ENCODE measurements around the gene CRISPLD2. TPM values are rescaled to one million over a fixed set of nuclear protein-coding genes. Genes with fewer than 3 reads are reported as not detected.

Gene CRISPLD2
- total RNA-seq, 4 donors from 2014 or later, result 19.6 to 319 (median 84.3) TPM

DNA sequence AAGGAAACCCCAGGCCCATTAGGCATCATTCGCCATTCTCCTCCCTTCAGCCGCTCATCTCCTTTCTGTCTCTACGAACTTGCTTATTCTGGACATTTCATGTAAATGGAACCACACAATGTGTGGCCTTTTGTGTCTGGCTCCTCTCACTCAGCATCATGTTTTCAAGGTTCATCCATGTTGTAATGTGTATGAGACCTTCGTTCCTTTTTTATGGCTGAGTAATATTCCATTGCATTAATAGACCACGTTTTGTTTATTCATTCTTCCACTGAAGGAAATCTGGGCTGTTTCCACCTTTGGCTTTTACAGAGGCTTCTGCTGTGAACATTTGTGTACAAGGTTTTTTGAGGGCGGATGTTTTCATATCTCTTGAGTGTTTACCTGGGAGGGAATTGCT, 3.2 kb downstream of the CRISPLD2 start:
- no peaks in the 10 kb centered on the region for H3K27me3 ChIP-seq
- TF ChIP-seq, protein P1, sequence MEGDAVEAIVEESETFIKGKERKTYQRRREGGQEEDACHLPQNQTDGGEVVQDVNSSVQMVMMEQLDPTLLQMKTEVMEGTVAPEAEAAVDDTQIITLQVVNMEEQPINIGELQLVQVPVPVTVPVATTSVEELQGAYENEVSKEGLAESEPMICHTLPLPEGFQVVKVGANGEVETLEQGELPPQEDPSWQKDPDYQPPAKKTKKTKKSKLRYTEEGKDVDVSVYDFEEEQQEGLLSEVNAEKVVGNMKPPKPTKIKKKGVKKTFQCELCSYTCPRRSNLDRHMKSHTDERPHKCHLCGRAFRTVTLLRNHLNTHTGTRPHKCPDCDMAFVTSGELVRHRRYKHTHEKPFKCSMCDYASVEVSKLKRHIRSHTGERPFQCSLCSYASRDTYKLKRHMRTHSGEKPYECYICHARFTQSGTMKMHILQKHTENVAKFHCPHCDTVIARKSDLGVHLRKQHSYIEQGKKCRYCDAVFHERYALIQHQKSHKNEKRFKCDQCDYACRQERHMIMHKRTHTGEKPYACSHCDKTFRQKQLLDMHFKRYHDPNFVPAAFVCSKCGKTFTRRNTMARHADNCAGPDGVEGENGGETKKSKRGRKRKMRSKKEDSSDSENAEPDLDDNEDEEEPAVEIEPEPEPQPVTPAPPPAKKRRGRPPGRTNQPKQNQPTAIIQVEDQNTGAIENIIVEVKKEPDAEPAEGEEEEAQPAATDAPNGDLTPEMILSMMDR (IDR thresholded peaks at IDR 0.05), result no peak
- TF ChIP-seq POLR2A (IDR thresholded peaks at IDR 0.05), result no peak
- no peaks in the 10 kb centered on the region for H3K36me3 ChIP-seq
- no peak for DNase-seq
- H3K27ac ChIP-seq, result peak overlapping the region; percentile 43 to 92 (median 58)
- no peaks in the 10 kb centered on the region for H3K9me3 ChIP-seq
- peaks cover 0 to 14% (median 0%) of the 10 kb centered on the region in 4 donors for H3K4me1 ChIP-seq
- peak overlapping the region in 1 of 4 donors; percentile 59 for H3K4me3 ChIP-seq

DNA sequence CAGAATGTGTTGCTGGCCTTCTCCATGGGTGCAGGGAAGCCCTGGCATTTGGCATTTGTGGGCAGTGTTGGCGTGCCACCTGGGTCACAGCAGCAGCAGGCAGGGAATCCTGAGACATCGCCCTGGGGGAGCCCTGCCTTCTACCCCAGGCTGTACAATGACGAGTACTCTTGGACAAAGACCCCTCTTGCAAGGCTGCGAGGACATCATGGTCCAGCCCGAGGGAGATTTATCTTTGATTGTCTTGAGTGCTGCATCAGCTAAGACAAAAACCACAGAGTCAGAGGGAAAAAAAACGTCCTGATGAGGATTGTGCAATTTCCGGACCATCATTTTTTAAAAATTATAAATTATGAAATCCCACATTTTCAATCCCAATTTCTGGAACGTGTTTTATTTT, 3.7 kb downstream of the CRISPLD2 start:
- Histone ChIP-seq H3K4me3 (peak overlapping the region in 1 of 4 donors; percentile 59), H3K27ac (peak overlapping the region; percentile 43 to 92 (median 62)), H3K36me3 (no peaks in the 10 kb centered on the region), H3K4me1 (peaks cover 0 to 14% (median 0%) of the 10 kb centered on the region in 4 donors), H3K27me3 (no peaks in the 10 kb centered on the region), H3K9me3 (no peaks in the 10 kb centered on the region)
- TF ChIP-seq, protein P1 (IDR thresholded peaks at IDR 0.05), result no peak
- TF ChIP-seq POLR2A (IDR thresholded peaks at IDR 0.05), result no peak
- DNase-seq, result no peak

GRCh38 chr16:84823926-84824325, 4.1 kb downstream of the CRISPLD2 start:
- Histone ChIP-seq H3K4me3 (peak overlapping the region in 1 of 4 donors; percentile 24), H3K4me1 (peaks cover 0 to 14% (median 0%) of the 10 kb centered on the region in 4 donors), H3K36me3 (no peaks in the 10 kb centered on the region), H3K27me3 (no peaks in the 10 kb centered on the region), H3K27ac (peak overlapping the region; percentile 25 to 92 (median 62)), H3K9me3 (no peaks in the 10 kb centered on the region)
- DNase-seq, result no peak
- TF ChIP-seq, protein P1 (IDR thresholded peaks at IDR 0.05), result no peak
- TF ChIP-seq POLR2A (IDR thresholded peaks at IDR 0.05), result no peak

DNA sequence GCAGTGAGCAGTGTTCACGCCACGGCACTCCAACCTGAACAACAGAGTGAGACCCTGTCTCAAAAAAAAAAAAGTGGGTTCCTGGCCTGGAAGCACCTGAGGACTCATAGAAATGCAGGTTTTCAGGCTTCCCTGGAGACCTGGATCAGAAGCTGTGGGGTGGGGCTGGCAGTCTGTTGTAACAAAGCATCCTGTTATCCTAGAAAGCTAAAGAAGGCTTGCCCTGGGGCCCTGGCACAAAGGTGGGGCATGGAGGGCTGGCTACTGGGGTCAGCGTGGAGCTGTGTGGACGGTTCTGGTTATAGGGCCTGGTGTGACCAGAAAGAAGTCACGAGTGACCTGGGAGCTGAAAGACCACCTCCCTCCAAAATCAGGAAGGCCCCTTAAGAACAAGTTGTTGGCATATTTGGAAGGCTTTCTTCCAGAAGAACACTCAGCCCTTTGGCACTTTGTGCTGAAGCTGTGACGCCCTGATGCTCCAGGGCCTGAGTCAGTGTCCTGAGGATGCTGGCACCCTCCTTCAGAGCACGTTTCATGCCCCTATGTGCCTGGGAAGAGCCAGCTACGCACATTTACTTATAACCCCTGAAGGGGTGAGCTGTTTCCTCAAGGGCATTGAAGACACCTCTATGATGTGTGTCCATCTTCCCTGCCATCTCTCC, 6.2 kb downstream of the CRISPLD2 start:
- H3K27ac ChIP-seq, result peak overlapping the region; percentile 59 to 92 (median 68)
- H3K4me1 ChIP-seq, result no peaks in the 10 kb centered on the region
- no peaks in the 10 kb centered on the region for H3K36me3 ChIP-seq
- H3K4me3 ChIP-seq, result no peak overlapping the region
- no peaks in the 10 kb centered on the region for H3K9me3 ChIP-seq
- TF ChIP-seq POLR2A (IDR thresholded peaks at IDR 0.05), result no peak
- TF ChIP-seq, protein P1 (IDR thresholded peaks at IDR 0.05), result no peak
- no peaks in the 10 kb centered on the region for H3K27me3 ChIP-seq
- no peak for DNase-seq

GRCh38 chr16:84826558-84826941, 6.8 kb downstream of the CRISPLD2 start:
- no peaks in the 10 kb centered on the region for H3K9me3 ChIP-seq
- H3K27me3 ChIP-seq, result no peaks in the 10 kb centered on the region
- no peaks in the 10 kb centered on the region for H3K36me3 ChIP-seq
- H3K4me1 ChIP-seq, result no peaks in the 10 kb centered on the region
- H3K27ac ChIP-seq, result peak overlapping the region; percentile 59 to 92 (median 68)
- TF ChIP-seq, protein P1 (IDR thresholded peaks at IDR 0.05), result no peak
- TF ChIP-seq POLR2A (IDR thresholded peaks at IDR 0.05), result no peak
- no peak overlapping the region for H3K4me3 ChIP-seq
- DNase-seq, result peak in 1 of 3 donors; percentile 60

Measured in Peyer's patch (tissue), 4 donors.